Fibroblast of skin of left biceps (primary cell): ENCODE measurements around the gene ZC3H12A.

Source experiments
- DNase-seq, 2 experiments: peaks; one replicate each; pipeline ENCODE4 v3.0.0-alpha.2; 2013; ENCODE audit warnings: low read depth in 2 of 2

Gene ZC3H12A

DNA sequence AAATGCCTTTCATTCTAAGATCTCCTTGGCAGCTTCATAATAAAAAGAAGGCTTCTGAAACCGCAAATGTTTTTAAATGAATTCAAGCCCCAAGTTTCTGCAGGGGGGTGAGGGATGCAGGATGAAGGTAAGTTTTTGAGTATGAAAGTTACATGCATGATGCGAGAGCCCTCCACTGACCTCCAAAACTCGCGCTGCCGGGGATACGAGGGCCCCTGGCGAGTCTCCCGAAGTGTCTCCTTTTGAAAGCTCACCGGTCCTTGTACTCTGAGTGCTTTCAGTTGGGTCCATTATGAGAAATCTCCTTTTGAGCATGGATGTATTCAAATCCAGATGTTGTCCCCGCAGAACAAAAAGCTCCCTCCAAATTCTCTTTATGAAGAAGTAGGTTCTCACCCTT lies 18.9 kb upstream of the ZC3H12A start:
- no peak for DNase-seq

DNA sequence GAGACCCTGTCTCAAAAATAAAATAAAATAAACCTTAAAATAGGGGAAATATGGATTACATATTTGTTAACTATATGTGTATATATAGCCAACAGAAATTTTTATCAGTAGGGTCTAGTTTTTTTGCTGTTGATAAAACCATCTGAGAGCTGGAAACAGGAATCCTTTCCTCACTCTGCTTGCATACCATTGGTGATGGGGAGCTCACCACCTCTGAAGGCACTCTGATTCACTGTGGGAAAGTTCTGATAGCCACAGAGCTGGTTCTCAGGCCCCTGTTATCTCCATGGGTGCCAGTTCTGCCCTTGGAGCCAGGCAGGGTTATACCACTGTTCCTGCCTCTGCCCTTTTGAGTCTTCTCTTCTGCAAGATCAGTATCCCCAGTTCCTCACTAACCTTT lies 17.8 kb upstream of the ZC3H12A start:
- DNase-seq: no peak

DNA sequence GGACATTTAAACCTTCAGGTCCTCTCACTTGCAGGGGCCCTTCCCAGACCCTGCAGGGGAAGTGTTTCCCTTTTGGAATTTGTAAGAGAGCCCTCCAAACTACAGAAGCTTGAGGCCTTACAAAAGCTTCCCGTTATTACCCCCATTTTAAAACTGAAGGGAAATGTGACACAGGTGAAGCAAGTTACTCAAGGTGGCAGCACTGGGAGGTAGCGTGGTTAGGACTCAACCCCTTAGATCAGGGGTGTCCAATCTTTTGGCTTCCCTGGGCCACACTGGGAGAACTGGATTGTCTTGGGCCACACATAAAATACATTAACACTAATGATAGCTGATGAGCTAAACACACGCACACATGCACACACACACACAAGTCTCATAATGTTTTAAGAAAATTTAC lies 15.8 kb upstream of the ZC3H12A start:
- DNase-seq: no peak

DNA sequence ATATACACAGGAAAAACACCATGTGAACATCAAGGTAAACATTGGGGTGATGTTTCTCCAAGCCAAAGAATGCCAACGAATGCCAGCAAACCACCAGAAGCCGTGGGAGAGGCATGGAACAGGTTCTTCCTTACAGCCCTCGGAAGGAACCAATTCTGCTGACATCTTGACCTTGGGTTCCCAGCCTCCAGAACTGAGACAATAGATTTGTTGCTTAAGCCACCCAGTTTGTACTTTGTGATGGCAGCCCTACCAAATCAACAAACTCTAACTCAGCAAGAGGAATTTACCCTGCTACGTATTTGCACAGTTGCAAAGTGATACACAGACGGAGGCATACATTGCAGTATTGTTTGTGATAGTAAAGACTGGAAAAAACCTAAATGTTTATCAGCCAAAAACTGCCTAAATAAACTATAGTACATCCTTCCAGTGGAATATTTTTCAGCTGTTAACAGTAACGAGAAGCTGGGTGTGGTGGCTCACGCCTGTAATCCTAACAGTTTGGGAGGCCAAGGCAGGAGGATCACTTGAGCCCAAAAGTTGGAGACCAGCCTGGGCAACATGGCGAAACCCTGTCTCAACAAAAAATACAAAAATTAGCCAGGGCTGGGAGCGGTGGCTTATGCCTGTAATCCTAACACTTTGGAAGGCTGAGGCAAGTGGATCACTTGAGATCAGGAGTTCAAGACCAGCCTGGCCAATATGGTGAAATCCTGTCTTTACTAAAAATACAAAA lies 12.5 kb upstream of the ZC3H12A start:
- DNase-seq: no peak

DNA sequence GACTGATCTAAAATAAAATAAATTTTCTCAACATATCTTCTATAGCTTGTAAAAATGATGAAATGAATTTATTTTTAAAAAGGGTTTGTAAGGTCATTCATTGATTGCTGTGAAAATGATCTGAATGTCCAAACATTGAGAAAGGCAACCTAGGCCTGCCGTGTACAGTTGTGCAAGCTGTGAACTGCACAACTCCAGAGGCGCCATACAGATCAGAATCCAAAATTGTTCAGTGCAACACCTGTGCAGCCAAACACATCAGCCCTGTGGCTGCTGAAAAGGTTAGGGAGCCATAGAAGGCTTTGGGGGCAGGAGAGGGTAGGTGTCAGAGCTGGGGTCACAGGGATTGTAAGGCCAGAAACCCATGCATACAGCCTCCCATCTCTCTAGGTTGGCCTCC lies 9.9 kb upstream of the ZC3H12A start:
- no peak for DNase-seq

DNA sequence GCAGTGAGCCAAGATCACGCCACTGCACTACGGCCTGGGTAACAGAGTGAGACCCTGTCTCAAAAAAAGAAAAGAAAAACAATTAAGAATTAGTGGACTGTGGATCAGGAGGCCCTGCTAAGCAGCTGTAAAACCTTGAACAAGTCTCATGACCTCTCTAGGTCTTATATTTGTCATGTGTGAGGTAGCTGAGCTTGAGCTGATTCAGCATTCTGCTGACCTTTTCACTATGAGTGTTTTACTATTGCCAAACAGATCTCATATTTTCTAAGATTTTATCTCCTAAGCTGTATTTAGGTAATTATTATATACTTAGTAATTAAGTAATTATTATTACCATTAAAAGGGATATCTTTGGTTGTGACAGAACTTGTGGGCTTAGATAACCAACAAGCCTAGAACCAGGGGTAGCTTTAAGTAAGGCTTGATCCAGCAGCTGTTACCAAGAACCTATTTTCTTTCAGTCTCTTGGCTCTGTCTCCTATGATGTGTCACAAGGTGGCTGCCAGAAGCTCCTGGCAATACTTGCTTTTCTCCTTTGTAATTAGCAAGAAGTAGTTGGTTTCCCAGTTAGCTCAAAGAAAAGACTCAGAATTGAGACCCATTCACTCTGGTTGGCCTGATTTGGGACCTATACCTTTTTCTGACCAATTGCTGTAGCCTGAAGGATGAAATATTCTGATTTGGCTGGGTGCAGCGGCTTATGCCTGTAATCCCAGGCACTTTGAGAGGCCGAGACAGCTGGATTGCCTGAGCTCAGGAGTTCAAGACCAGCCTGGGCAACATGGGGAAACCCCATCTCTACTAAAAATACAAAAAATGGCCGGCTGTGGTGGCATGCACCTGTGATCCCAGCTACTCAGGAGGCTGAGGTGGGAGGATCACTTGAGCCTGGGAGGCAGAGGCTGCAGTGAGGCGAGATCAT lies 8.5 kb upstream of the ZC3H12A start:
- no peak for DNase-seq

DNA sequence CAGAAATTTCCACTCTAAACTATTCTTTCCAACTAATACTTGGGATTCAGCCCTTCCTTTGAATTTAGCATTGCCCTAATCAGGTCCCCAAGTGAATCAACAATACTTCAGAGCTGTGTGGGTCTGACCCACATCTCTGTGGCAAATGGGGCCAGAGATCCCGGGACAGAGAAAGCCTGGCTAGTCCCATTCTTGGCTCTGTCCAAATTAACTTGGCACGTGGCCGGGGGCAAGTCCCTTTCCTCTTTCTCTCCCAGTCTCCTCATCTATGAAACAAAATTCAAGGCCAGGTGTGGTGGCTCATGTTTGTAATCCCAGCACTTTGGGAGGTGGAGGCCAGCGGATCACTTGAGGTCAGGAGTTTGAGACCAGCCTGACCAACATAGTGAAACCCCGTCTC lies 6.3 kb upstream of the ZC3H12A start:
- DNase-seq: no peak

DNA sequence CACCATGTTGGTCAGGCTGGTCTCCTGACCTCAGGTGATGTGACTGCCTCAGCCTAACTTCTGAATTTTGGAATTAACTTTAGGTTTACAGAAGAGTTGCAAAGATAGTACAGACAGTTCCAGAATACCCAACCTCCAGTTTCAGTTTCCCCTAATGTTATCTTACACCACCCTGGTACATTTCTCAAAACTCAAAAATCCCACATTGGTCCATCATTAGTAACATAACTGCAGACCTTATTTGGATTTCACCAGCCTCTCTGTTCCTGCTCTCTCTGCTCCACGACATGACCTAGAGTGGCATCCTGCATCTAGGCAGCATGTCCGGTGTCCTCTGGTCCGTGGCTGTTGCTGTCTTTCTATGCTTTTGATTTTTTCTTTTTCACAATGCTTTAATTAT lies 5.0 kb upstream of the ZC3H12A start:
- DNase-seq: no peak

DNA sequence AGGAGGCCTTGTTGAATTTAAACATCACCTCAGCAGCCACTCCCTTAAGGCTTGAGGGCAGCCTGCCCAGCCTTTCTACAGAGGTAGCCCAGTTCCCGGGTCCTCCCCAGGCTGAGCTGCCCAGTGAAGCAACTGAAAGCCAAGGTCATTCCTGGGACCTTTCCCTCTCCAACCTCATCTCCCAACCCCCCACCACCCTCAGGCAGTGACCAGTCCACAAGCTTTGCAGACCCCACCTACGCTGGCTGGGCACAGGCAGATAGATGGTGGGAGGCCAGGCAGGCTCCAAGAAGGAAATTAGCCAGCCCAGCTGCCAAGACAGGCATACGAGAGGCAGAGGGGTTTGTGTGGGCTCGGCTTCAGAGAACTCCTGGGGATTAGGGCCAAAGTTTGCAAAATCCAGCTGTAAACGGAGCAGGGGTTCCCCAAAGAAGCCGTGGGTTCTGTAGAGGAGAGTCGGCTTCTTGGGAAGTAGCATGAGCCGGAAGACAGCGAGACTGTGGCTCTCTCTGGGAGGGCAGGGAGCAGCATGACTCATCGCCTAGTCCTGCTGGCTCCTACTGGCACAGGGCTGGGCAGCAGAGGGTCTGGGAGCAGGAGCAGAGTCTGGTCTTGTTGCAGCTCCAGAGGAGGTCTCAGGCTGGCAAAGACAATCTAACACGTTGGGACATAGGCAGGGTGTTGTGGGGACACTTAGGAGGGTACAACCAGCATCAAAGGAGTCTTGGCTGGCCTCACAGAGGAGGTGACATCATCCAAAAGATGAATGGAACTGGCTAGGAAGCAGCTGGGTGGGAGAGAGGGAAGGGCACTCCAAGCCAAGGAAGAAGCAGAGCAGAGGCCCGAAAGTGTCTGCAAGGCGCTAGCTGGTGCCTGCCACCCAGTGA lies 2.8 kb upstream of the ZC3H12A start:
- DNase-seq: no peak

DNA sequence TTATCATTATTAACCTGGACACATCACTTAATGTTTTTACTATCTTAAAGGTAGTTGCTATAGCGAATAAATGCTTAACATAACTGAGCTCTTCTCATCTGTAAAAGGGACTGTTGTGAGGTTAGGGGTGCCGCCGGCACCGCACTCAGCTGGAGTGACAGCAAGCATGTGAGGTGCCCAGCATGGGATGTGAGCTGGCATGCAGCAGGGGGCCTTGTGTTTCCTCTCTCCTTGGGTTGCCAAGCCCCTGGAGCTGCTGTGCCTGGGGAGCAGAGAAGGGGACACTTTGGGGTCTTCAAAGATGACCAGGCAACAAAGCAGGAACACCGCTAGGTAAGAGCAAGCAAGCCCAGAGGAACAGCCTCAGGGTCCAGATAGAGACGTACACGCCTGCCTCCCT lies 2.1 kb upstream of the ZC3H12A start:
- no peak for DNase-seq

DNA sequence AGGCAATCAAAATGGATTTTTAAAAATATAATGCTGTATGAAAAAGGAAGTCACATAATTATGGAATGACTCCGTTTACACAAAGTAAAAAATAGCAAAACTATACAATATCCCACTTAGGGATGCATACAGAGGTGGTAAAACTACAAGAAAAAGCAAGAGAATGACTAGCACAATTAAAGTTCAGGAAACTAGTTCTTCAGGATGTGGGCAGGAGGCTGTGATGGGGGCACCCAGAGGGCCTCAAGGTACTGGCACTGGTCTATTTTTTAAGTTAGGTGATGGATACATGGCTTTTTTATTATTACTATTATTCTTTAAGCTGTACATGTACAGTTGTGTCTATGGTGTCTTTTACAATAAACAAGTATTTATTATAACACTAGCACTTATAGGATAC lies 1.4 kb upstream of the ZC3H12A start:
- DNase-seq: no peak

DNA sequence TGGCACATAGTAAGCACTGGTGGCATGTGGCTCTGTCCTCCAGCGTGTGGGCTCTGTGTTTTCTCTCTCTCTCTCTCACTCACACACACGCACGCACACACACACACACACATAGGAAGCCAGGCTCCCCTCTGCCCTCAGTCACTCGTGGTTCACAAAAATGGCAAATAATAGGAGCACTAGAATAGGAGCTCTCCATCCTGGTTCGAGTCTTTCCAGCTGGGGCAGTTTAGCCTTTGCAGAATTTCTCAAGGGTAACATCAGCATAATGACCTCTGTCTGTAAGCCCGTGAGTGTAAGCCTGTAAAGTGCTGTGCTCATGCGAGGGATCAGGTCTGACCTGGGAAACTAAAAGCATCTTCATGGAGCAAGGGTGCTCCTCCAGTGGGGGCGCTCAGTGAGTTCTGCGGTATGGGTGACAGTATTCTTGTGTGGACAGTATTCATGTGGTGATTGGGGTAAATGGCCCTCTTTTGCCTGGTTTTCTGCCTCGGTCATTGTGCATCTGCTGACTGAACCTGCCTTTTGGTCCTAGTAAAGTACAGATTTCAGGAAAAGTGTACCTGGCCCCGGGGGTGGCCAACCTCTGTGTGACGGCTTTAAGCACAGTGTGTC lies 842 bp upstream of the ZC3H12A start:
- no peak for DNase-seq

DNA sequence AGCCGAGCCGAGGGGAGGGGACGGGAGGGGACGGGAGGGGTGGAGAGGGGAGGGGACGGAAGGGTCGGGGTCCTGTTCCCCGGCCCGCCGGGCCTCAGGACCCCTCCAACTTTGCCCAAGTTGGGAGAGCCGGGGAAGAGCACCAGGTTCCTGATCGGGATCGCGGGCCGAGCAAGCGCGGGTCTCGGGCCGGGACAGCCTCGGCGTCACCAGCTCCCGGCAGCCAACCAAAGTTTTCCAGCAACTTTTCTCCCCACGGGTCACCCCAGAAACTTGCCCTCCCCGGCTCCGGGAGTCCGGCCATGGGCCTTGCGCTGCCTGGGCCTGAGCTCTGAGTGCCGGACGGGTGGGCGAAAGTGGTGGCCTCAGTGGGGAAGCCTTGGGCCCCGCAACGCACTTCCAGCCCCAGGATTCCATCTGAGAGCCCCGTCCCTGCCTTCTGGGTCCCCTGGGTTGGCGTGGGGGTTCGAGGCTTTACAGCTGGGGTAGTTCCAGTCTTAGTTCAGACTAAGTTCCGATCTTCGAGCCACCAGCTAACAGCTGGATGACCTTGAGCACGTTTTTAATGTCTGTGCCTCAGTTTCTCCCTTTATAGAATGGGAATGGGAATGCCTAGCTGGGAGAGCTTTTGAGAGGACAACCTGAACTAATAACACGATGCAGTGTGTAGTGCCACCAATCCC lies 458 bp downstream of the ZC3H12A start:
- DNase-seq: no peak

DNA sequence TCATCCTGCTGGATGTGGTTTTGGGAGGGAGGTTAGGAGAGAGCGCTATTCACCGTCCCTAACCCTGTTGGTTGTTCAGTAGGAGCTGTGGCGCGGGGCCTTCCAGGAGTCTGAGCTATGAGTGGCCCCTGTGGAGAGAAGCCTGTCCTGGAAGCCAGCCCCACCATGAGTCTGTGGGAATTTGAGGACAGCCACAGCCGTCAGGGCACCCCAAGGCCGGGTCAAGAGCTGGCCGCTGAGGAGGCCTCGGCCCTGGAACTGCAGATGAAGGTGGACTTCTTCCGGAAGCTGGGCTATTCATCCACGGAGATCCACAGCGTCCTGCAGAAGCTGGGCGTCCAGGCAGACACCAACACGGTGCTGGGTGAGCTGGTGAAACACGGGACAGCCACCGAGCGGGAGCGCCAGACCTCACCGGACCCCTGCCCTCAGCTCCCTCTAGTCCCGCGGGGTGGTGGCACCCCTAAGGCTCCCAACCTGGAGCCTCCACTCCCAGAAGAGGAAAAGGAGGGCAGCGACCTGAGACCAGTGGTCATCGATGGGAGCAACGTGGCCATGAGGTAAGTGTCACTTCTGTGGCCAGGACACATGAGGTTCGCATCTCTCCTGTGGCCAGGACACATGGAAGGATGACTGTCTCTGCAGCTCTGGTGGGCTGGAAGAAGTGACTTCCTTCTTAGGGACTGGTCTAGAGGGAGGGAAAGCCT lies 1.2 kb downstream of the ZC3H12A start:
- no peak for DNase-seq

DNA sequence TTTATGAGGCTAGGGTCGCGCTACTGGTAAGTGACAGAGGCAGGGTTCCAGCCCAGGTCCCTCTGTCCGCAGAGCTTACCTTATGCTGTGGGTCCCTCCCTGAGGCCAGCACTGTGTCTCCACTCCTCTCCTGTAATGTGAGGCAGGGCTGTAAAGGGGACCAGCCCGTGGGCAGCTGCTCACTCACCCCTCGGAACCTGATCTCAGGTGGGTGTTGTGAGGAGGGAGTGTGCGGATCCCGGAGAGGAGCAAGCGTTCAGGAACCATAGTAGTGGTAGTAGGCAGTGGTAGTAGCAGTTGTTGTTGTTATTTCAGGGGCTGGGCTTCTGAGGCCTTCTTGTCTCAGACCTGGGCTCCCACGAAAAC lies 1.7 kb downstream of the ZC3H12A start:
- DNase-seq: no peak

DNA sequence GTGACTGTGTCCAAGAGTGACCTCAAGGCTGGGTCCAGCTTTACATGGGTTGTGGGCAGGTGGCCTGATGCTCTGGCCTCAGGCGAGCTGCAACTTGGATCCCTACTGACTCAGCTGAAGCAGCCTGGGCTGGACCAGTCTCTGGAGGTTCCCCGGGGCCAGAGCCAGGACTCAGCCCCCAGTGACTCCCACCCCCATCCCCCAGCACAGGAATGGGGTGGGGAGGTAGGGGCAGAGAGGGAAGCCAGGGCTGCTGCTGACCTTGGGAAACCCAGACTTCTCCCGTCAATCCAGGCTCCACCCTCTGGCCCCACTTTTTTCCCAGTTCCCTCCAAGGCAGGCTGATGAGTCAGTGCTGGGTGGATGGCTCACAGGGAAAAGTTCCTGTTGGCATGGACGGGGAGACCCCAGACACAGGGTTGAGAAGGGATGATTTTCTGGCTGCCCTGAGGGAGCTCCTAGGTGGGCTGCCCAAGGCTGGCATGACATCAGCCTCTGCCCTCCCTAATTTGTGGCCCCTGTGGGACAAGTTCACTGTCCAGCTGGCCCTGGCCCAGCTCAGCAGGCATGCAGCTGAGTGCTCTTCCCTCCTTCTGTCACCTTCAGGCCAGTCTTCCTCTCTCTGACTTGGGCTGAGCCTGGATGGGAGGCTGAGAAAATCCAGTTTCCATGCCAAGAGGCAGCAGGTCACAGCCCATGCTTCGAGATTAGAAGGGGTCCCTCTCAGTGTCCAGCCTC lies 2.2 kb downstream of the ZC3H12A start:
- DNase-seq: peak in 1 of 2 experiments; percentile 43

DNA sequence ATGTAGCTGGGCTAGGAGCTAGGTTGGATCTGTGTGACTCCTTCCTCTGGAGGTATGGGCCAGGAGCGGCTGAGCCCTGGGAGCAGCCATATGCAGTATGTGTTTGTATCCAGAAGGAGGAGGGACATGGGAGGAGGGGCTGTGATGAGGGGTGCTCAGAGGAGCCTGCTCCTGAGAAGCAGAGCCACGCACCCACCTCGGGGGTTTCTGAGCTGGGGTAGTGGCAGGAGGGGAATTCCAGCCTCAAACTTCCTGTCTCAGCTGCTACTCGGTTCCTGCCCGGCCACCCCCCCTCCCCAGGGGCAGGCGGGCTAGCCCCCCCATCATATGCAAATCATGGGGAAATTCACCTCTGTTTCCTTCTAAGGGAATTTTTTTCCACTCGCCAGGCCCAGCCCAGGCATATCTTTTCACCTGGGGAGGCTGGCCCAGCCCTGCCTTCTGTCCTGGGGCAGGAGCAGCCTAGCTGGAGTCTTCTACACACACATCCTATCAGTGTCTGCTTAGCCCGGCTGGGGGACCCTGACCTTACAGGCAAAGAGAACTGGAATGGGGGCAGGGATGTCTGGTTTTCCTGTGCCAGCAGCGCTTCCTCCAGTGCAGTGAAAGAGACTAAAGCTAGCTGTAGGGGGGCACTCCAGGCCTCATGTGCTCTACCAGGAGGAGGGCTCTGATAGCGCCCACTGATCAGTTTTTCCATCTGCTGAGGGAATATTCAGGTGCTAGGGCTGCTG lies 3.0 kb downstream of the ZC3H12A start:
- DNase-seq: no peak

DNA sequence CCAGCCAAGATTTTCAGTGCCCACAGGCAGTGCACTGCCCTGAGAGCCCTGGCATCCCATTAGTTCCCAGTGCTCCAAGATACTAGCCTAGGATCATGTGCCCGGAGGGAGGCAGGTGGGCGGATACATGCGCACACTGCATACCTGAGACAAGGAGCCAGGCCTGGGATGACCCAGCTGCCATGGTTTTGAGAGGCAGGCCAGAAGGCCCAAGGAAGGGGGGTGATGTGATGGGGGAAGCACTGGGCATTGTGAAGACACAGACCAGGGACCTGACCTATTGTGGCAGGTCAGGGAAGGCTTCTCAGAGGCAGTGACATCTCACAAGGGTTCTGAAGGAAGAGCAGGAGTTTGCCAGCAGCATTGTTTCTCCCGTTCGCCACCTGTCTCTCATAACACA lies 3.6 kb downstream of the ZC3H12A start:
- DNase-seq: no peak

DNA sequence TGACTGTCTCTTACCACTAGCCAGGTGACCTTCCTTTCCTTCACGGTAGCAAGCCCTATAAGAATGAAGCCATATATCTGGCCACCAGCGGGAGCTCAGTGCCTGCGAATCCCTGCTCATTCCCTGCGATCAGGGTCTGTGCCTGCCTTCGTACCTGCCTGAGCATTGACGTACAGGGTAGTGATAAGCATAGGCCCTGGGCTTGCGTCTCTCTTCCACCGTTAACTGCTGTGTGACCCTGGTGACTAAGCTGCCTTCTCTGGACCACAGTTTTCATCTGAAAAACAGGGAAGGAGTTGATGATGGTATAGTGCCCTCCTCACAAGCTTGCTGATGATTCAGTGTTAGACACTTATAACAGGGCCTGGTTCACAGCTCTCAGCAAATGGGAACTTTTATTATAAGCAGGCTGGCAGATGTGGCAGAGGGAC lies 4.1 kb downstream of the ZC3H12A start:
- no peak for DNase-seq
